Renal cortical epithelial cell (primary cell): Measurements from ENCODE around the gene LRFN4. TPM values are rescaled to one million over a fixed set of nuclear protein-coding genes. Genes with fewer than 3 reads are reported as not detected.
"Not testable (repeated sequence)": the region's sequence is repeated elsewhere in the genome, so short reads cannot be mapped to it uniquely, and the experiment has no call there.

Experiments used
- DNase-seq: peaks from one replicate; pipeline ENCODE4 v3.0.0-alpha.2; 2011; ENCODE audit warnings: low read depth
- total RNA-seq: library from RNA; depleted of rRNA; stranded (reverse); fragments of >200 nt; gene quantifications from 2 replicates; pipeline ENCODE4 v1.2.3, GENCODE V29; 2014

LRFN4 gene
- total RNA-seq: 26.2 and 32.8 TPM in 2 replicates

DNA sequence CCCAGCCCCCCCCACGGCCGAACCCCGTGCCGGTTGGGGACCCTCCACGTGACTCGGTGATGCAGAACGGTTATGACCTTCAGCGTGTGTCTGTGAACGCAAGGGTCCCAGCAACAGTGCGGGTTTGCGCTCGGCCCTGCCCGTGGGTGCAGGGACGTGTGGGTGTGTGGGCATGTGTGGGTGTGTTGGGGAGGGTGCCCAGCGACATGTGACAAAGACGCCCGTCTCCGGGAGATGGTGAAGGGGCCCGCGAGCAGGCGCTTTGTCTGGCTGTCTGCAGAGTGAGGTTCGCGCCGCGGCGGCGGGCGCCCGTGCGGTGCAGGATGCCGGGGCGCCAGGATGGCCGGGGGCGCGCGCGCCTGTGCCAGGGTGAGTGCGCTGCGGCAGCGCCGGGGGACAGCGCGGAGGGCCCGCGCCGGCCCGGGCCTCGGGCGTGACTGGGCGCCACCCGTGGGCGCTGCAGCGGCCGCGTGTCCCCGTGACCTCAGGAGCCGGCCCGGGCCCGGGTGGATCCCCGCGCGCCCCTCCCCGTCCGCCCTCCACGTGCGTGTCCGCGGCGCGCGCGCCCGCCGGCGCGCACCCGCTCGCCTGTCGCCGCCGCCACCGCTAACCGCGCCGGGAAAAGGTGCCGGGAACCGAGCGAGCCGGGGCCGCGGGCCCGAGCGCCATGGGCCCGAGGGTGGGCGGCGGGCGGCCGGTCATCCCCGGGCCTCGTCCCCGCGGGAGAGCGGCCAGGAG is at the start of gene LRFN4:
TSS of gene LRFN4 (plus strand) at position 569 of the 738 bp plus-strand sequence. CDS start 681 bp downstream, outside the sequence.
- DNase-seq: no peak

DNA sequence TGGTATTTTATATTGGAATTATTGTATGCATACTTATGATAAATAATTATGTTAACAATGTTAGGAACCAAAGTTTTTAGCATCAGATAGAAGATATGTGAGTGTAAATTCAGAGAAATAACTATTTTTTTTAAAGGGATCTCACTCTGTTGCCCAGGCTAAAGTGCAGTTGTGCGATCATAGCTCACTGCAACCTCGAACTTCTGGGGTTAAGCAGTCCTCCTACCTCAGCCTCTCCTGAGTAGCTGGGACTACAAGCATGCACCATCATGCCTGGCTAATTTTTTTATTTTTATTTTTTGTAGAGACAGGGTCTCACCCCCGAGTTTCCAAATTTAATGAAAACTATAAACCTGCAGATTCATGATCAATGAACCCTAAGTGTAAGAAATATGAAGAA is 47.3 kb upstream of the LRFN4 start:
- no peak for DNase-seq

DNA sequence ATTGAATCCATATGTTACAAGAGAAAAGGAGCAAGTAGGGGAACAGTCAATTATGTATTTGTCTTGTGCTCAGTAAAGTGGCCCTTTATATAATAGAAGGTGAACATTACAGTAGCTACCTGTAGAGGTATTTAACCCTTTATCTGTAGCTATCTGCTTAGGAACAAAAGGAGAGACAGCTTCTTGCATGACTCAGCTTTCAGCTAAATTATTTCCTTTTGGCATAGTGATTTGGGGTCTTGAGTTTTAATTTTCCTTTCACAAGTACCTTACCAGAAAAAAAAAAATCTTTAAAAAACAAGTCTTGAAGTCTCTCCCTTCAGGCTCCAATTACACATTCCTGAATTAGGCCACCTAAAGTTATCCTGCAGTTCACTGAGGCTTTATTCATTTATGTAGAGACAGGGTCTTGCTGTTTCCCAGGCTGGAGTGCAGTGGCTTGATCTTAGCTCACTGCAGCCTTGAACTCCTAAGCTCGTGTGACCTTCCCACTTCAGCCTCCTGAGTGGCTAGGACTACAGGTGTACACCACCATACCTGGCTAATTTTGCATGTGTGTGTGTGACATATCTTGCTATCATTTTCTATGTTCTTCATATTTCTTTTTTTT is 46.2 kb upstream of the LRFN4 start:
- DNase-seq: no peak

DNA sequence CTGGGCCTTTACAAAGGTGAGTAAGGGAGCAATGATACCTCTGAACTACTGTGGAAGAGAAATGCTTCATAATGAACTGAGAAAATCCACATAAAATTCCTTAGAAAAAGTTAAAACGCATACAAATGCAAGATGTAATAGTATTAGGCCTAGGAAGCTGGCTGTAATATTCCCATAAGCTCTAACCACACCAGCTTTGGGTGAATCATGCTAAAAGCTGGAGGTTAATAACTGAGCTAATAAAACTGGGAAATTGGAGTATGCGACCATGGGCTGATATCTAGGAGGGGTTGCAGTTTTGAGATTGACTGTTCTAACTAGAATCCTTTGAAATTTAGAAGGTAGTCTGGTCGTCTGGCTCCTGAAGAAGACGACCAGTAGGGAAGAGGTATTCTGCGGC is 42.2 kb upstream of the LRFN4 start:
- no peak for DNase-seq

DNA sequence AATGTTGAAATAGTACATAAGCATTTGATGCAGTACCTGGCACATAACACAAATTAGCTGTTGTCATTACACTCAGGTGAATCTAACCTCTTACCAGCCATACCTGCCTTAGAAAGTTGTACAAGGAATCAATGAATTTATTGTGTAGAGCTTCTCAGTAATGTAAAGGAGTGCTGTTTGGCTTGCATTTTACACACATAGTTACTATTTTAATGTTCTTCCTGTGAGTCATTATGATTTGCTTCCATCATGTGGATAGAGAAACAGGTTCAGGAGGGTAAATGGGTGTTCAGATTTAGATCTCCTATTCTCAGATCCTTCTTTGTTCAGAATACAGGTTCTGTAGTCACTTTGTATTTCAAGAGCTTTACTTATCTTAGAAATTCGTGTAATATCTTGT is 41.2 kb upstream of the LRFN4 start:
- DNase-seq: peak; percentile 43

DNA sequence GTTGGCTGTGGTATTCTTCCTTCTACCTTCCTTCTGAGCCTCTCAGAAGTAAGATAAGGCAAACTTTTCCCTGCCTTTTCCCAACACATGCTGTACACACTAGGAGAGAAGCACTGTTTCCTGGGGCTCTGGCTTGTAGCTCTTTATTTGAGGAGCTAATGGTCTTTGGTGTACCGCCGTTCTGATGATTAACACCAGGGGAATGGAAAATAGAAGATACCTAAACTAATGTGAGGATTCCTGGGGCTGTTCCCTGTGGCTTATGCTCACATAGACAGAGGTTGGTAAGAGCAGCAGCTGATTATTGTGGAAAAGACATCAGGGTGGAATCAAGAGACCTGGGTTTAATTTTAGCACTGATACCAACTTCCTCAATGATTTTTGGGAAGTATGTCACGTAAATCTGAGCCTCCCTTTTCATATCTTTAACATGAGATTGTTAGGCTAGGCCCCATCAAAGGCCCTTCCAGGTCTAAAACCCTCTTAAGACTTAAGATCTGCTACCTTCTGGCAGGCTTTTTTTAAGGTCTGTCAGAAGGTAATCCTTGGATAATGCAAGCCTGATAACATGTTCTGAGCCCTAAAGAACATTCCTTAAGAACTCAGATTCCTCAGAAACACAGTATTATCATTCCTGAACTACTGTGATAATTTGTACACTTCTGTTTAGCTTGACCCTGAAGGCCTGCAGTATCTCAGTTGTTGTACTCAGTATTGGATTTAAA is 38.5 kb upstream of the LRFN4 start:
- no peak for DNase-seq

DNA sequence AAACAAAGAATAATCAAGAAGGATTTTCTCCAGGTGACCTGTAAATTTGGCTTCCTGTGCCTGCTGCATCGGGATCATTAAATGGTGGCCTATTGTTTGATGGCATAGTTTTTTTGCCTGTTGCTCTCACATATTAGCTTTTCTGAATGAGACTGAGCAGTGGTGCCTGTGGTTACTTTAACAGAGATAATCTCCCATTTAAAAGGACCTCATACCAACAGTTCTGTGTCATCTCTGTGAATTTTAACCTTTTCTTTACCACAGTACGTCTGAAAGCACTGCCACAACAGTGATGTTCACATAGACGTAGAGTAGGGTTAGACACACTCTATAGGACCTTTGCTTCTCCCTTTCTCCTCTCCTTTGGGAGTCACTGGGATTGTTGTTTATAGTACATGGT is 36.5 kb upstream of the LRFN4 start:
- DNase-seq: no peak

DNA sequence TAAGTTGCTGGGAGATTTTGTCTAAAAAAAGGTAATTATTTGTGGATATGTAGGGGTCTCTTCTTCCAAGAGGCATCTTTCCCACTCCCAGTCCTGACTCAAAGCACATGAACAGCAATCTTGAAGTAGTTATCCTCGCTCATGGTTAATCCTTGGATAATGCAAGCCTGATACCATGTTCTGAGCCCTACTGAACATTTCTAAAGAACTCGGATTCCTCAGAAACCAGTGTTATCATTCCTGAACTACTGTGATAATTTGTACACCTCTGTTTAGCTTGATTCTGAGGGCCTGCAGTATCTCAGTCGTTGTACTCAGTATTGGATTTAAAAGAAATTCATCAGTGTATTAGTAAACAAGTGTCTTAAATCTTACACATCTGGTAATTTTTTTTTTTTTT is 36.0 kb upstream of the LRFN4 start:
- no peak for DNase-seq

DNA sequence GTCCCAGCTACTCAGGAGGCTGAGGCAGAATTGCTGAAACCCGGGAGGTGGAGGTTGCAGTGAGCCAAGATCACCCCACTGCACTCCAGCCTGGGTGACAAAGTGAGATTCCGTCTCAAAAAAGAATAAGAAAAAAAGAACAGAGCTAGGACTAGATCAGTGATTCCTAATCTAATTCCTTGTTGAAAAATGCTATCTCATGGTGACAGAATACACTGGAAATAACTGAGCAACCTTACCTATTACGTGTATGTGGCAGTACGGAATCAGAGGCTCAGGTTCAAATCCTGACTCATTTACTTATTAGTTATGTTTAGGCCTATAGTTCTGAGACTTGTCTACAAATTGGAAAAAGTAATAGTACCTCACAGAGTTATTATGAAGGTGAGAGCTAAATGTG is 33.2 kb upstream of the LRFN4 start:
- DNase-seq: no peak

DNA sequence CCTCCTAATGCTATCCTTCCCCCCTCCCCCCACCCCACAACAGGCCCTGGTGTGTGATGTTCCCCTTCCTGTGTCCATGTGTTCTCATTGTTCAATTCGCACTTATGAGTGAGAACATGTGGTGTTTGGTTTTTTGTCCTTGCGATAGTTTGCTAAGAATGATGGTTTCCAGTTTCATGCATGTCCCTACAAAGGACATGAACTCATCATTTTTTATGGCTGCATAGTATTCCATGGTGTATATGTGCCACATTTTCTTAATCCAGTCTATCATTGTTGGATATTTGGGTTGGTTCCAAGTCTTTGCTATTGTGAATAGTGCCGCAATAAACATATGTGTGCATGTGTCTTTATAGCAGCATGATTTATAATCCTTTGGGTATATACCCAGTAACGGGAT is 32.3 kb upstream of the LRFN4 start:
- not testable (repeated sequence) for DNase-seq

DNA sequence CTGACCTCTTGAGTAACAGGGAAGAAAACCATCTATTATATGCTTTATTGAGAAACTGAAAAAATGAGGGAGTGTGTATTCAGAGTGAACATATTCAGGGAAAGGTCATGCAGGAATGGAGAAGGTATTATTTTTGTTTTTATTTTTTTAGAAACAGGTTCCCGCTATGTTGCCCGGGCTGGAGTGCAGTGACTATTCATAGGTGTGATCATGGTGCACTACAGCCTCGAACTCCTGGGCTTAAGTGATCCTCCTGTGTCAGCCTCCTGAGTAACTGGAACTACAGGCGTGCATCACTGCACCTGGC is 22.4 kb upstream of the LRFN4 start:
- DNase-seq: no peak

DNA sequence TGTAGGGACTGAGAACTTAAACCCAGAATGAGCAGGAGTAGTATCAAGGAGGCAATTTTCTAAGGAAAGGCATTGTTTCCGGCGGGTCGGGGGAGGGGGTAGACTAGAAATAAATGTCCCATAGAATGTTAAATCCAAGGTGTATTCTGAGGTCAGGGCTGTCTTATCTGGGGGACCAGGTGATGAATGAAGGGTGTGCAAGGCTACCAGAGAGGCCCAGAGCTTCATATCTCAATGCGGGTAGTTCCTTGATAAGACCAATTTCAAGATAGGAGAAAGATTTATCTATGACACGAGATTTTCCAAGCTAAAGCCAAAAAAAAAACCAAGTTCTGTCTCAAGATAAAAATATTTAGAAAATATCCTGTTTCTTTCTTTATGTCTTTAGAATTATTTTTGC is 21.9 kb upstream of the LRFN4 start:
- no peak for DNase-seq

DNA sequence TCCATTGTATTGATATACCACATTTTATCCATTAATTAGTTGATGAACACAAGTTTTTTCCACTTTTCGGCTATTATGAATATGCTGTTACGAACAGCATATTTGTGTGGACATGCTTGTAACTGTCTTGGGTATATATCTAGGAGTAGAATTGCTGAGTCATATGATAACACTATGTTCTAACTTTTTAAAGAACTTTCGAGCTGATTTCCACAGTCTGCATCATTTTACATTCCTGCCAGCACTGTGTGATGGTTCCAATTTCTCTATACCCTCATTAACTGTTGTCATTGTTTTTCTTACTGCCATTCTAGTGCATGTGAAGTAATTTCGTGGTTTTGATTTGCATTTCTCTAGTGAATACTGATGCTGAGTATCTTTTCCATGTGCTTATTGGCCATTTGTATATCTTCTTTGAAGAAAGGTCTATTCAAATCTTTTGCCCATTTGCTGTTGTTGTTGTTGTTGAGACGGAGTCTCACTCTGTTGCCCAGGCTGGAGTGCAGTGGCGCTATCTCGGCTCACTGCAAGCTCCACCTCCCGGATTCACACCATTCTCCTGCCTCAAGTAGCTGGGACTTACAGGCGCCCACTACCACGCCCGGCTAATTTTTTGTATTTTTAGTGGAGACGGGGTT is 21.0 kb upstream of the LRFN4 start:
- peak; percentile 22 for DNase-seq

DNA sequence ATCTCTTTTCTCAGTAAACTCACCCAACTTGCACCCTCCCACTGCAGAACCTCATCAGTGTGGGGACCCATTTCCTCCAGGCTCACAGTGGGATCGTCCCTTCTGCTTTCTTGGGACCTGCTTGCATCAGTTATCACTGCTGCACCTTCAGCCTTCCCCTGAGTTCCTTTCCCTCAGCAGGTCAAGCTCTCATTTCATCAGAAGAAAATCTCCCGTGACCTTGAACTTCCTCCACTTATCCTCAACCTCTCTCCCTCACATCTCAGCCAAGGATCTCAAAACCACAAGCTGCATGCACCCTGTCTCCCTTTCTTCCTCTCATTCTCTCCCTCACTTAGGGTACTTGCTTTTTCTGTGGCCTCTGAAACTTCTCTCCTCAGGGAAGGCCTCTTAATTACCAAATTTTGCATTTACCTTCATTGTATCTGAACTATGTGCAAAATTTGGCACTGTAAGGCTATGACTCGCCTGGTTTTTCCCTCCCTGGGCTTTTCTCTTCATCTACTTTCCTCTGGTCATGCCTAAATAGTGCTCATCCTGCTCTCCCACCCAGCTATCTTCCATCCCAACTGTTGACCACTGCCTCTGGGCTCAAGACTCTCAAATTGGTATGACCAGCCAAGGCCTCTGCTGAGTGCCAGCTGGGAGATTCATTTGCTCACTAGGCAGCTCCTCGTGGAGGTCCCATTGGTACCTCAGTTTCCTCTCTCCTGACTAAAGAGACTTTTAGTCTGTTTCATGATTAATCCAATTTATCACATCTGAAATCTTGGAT is 16.4 kb upstream of the LRFN4 start:
- DNase-seq: no peak

DNA sequence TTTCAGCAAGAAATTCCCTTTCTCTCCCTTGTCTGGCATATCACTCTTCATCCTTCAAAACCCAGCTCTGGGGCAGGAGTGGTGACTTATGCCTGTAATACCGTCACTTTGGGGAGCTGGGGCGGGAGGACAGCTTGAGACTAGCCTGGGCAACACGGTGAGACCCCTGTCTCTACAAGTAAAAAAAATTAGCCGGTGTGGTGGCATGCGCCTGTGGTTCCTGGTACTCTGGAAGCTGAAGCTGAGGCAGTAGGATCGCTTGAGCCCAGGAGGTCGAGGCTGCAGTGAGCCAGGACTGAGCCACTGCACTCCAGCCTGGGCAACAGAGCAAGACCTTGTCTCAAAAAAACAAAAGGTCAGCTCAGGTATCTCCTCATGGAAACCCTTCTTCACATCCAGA is 15.0 kb upstream of the LRFN4 start:
- DNase-seq: no peak

DNA sequence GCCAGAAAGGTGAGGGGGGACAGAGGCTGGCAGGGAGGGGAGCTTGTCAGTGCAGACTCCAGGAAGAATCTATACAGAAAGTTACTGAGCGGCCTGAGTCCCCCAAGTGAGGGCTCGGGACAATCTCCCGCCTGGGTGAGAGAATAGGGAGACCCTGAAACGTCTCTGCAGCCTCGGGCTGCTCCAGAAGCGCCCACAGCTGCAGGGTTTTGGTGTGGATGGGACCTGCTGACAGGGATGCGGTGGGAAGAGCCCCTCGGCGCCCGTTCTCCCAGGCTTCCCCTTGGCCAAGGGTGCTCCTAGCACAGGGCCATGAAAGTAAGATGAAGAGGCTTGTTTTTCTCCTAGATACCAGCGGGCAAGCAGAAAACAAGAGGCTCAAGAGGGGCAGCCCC is 14.4 kb upstream of the LRFN4 start:
- no peak for DNase-seq

DNA sequence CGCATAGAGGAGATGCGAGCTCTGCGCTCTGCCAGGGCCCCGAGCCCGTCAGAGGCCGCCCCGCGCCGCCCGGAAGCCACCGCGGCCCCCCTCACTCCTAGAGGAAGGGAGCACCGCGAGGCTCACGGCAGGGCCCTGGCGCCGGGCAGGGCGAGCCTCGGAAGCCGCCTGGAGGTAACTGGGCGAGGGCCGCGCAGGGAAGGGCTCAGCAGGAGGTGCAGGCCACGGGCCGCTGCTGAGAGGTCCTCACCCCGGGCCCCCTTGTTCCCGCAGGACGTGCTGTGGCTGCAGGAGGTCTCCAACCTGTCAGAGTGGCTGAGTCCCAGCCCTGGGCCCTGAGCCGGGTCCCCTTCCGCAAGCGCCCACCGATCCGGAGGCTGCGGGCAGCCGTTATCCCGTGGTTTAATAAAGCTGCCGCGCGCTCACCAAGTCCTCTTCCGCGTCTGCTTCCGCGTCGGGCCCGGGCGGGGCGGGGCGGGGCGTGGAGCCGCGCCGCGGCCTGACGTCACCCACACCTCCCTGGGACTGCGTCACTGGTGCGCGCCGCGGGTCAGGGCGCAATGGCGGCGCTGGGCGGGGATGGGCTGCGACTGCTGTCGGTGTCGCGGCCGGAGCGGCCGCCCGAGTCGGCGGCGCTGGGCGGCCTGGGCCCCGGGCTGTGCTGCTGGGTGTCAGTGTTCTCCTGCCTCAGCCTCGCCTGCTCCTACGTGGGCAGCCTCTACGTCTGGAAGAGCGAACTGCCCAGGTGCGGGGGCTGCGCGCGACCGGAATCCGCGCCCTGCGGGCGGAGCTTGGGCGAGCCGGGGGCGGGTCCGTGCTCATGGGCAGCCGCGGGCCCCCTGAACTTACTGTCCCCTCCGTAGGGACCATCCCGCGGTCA is 13.7 kb upstream of the LRFN4 start, which contains the start of gene RCE1:
TSS of gene RCE1 (plus strand) at position 546 of the 880 bp plus-strand sequence. CDS start at position 561, 15 bp downstream.
- DNase-seq: peak; percentile 59

DNA sequence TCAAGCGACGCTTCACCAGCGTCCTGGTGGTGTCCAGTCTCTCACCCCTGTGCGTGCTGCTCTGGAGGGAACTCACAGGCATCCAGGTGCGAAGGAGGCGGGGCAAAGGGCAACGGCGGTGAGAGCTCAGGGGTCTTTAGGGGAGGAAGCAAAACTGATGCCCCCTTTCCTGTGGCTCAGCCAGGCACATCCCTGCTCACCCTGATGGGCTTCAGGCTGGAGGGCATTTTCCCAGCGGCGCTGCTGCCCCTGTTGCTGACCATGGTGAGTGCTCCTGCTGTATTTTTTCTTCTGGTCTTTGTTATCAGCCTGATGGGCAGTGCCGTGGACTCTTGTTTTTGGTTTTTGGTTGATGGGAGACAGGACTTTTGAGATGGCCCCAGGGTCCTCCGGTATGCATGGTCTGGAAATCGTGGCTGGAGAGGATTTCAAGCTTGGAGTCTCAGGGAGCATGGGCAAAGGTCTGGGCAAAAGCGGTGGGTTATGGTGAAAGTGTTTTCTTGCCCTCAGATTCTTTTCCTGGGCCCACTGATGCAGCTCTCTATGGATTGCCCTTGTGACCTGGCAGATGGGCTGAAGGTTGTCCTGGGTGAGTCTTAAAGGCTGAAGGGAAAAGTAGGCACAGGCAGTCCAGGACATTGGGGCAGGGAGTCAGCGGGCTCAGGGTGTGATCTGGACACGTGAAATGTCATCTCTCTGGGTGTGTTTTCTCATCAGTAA is 12.9 kb upstream of the LRFN4 start:
- DNase-seq: no peak

DNA sequence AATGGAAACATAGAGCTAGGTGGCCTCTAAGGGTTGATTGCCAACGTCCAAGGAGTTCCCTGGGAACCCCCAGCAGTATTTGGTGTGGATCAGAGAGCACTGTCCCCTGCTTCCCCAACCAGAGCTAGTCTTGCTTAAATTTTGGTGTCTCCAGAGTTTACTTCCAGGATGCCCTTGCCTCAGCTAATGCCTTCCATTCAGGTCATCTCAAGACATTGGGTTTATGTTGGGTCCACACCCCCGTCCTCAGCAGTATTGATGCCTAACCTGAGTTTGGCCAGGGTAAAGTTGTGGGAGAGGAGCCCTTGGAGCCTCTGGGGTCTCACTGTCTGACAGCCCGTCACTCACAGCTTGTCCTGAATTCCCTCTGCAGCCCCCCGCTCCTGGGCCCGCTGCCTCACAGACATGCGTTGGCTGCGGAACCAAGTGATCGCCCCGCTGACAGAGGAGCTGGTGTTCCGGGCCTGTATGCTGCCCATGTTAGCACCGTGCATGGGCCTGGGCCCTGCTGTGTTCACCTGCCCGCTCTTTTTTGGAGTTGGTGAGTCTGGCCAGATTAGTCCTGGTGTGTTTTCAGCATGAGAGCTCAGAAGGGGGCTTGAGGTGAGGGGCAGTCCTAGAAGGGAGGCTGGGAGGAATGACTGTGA is 12.2 kb upstream of the LRFN4 start:
- DNase-seq: no peak
